B cell (primary cell): ENCODE data around the gene KIF27. TPM values are rescaled to one million over a fixed set of nuclear protein-coding genes. Genes with fewer than 3 reads are reported as not detected.

ENCODE experiments used
- ATAC-seq: fragments of 200-7000 bp; cut with Tn5 transposase; one replicate; pipeline ENCODE4 v1.10.0; 2021; ENCODE audit warnings: low read depth, mild to moderate bottlenecking, moderate number of reproducible peaks, moderate library complexity
- CTCF ChIA-PET: fragments of 350-600 bp; sonication (Branson Sonifier 250); formaldehyde crosslinking; loops from one replicate; lab custom pipeline; 2021; ENCODE audit warnings: antibody characterized with exemption, inconsistent platforms; lab: Charles Lee
- POLR2A ChIA-PET: fragments of 350-600 bp; sonication (Branson Sonifier 250); formaldehyde crosslinking; loops from one replicate; lab custom pipeline; 2021; ENCODE audit warnings: antibody characterized with exemption; lab: Charles Lee
- DNase-seq: peaks from one replicate; pipeline ENCODE4 v3.0.0; 2013
- H2AFZ ChIP-seq: 2 replicates; pipeline ENCODE4 v1.6.1; 2012; ENCODE audit warnings: mild to moderate bottlenecking, low read depth, low read length; ENCODE audit not compliant: insufficient read depth, poor library complexity, severe bottlenecking
- H3K27ac ChIP-seq, 2 donors: 1 replicate in 1 of 2; 2 replicates in 1 of 2; pipeline ENCODE4 v1.5.1; 2012 to 2013; ENCODE audit warnings: low read length in 2 of 2, mild to moderate bottlenecking in 2 of 2, moderate library complexity in 1 of 2
- H3K27me3 ChIP-seq, 4 experiments: fragments of 200-600 bp in 1 of 4; sonication (generic) in 1 of 4; replicated peaks in 1 of 4; 1 replicate in 2 of 4; 2 replicates in 2 of 4; pipeline versions ENCODE4 v1.6.1 to v1.7.0; 2013 to 2016; ENCODE audit warnings: low read length in 3 of 4, mild to moderate bottlenecking in 2 of 4, mixed read lengths in 1 of 4, moderate library complexity in 1 of 4; ENCODE audit not compliant: insufficient read depth in 4 of 4, control insufficient read depth in 3 of 4; ENCODE audit errors: control extremely low read depth in 1 of 4
- H3K36me3 ChIP-seq, 2 experiments: replicated peaks in 1 of 2; 1 replicate in 1 of 2; 2 replicates in 1 of 2; pipeline versions ENCODE4 v1.6.1 to v1.7.1; 2013; ENCODE audit warnings: low read length in 1 of 2; ENCODE audit not compliant: insufficient read depth in 2 of 2, control insufficient read depth in 1 of 2; ENCODE audit errors: control extremely low read depth in 1 of 2, extremely low read depth in 1 of 2
- H3K4me1 ChIP-seq, 2 donors: fragments of 200-600 bp in 1 of 2; sonication (generic) in 1 of 2; 1 replicate in 1 of 2; 2 replicates in 1 of 2; pipeline versions ENCODE4 v1.5.1 to v1.6.1; 2013 to 2017; ENCODE audit warnings: low read length in 2 of 2; ENCODE audit not compliant: control insufficient read depth in 2 of 2, insufficient read depth in 2 of 2
- H3K4me2 ChIP-seq: replicated peaks from 2 replicates; pipeline ENCODE3; 2012; ENCODE audit warnings: mild to moderate bottlenecking, low read depth, low read length; ENCODE audit not compliant: poor library complexity, severe bottlenecking
- H3K4me3 ChIP-seq, 5 experiments: fragments of 200-600 bp in 1 of 5; sonication (generic) in 1 of 5; 1 replicate in 3 of 5; 2 replicates in 2 of 5; pipeline versions ENCODE4 v1.5.1 to v1.7.0; 2011 to 2016; ENCODE audit warnings: low read length in 4 of 5, mild to moderate bottlenecking in 4 of 5, low read depth in 2 of 5, control low read depth in 1 of 5, moderate library complexity in 1 of 5; ENCODE audit not compliant: insufficient read depth in 1 of 5; ENCODE audit errors: control extremely low read depth in 1 of 5, extremely low read depth in 1 of 5
- H3K79me2 ChIP-seq: fragments of 200-600 bp; sonication (generic); one replicate; pipeline ENCODE4 v1.6.0; 2016; ENCODE audit warnings: low read length; ENCODE audit not compliant: control insufficient read depth, insufficient read depth
- H3K9ac ChIP-seq: fragments of 200-600 bp; sonication (generic); 2 replicates; pipeline ENCODE4 v1.6.1; 2017; ENCODE audit warnings: mild to moderate bottlenecking, low read length, moderate library complexity
- H3K9me3 ChIP-seq, 3 donors: one replicate each; pipeline versions ENCODE4 v1.6.1 to v1.7.1; 2013; ENCODE audit warnings: low read length in 2 of 3; ENCODE audit not compliant: control insufficient read depth in 2 of 3, insufficient read depth in 1 of 3; ENCODE audit errors: control extremely low read depth in 1 of 3
- H4K20me1 ChIP-seq: 2 replicates; pipeline ENCODE4 v1.6.0; 2012; ENCODE audit warnings: mild to moderate bottlenecking, low read length; ENCODE audit not compliant: insufficient read depth, control insufficient read depth, poor library complexity, severe bottlenecking
- H3K27ac Mint-ChIP-seq: one replicate; pipeline ENCODE4 v1.8.0; 2021; ENCODE audit warnings: mixed read lengths
- H3K27me3 Mint-ChIP-seq: one replicate; pipeline ENCODE4 v1.8.0; 2021; ENCODE audit warnings: mixed read lengths
- H3K4me1 Mint-ChIP-seq: one replicate; pipeline ENCODE4 v1.8.0; 2021; ENCODE audit warnings: mixed read lengths
- H3K4me3 Mint-ChIP-seq: one replicate; pipeline ENCODE4 v1.8.0; 2021; ENCODE audit warnings: mixed read lengths
- H3K9me3 Mint-ChIP-seq: one replicate; pipeline ENCODE4 v1.8.0; 2022; ENCODE audit warnings: mixed read lengths; ENCODE audit not compliant: insufficient read depth
- CTCF ChIP-seq: fragments of 200-600 bp; IDR thresholded peaks from one replicate; pipeline ENCODE4 v1.8.0; 2022; ENCODE audit warnings: antibody characterized with exemption, mild to moderate bottlenecking
- EZH2 ChIP-seq: IDR thresholded peaks from 2 replicates; pipeline ENCODE4 v1.6.1; 2012; ENCODE audit warnings: borderline replicate concordance, low read depth, mild to moderate bottlenecking, moderate library complexity, low read length; ENCODE audit not compliant: insufficient read depth, poor library complexity, severe bottlenecking
- WGBS: methylation state at CpG from one replicate; pipeline ENCODE4 v1.1.5; 2013; ENCODE audit warnings: missing lambda C conversion rate; ENCODE audit not compliant: insufficient coverage; 5-methylcytosine and 5-hydroxymethylcytosine counted together
- intact Hi-C: fragments of 100-400 bp; cut with micrococcal nuclease; formaldehyde crosslinking; loops from one replicate; pipeline ENCODE4 v1.10.0; 2022
- polyA plus RNA-seq: library from polyadenylated mRNA; depleted of rRNA; stranded (reverse); fragments of >200 nt; gene quantifications from 2 replicates; pipeline ENCODE4 v1.2.3, GENCODE V29; 2012
- total RNA-seq, 2 donors: library from RNA; stranded (reverse); fragments of 120-200 nt in 1 of 2; gene quantifications; 1 replicate in 1 of 2; 2 replicates in 1 of 2; pipeline versions ENCODE4 v1.2.3 to v1.2.4, GENCODE V29; 2013 to 2022

Gene KIF27
- total and polyA plus RNA-seq, 2 donors (not counting 1 experiment from before 2014, with no cell fraction given) = 0.76 to 10.0 TPM

DNA sequence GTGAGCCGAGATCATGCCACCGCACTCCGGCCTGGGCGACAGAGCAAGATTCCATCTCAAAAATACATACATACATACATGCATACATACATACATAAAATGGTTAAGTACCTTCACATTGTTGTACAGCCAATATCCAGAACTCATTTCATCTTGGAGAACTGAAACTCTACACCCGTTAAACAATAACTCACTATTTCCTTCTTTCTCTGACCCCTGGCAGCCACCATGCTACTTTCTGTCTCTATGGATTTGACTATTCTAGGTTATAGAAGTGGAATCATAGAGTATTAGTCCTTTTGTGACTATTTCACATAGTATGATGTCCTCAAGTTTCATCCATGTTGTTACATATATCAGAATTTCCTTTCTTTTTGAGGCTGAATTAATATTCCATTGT lies 9.6 kb upstream of the KIF27 start:
- no peaks in the 10 kb centered on the region for H3K4me1 ChIP-seq
- intact Hi-C loops = no loop called here
- ChIA-PET POLR2A (no interaction called here), CTCF (interaction anchor here (1.0 to 1.4 kb wide), 2 partner anchors 9 to 385 kb away, joined by 4 read pairs; partner anchors contain the start of gene KIF27)
- Mint-ChIP-seq H3K4me3 (no peak overlapping the region), H3K4me1 (no peaks in the 10 kb centered on the region), H3K27ac (no peak overlapping the region), H3K27me3 (peaks cover 4% of the 10 kb centered on the region), H3K9me3 (no peaks in the 10 kb centered on the region)
- H3K27ac ChIP-seq = no peak overlapping the region
- 98% methylated on average over 4 of the region's 5 CpGs for WGBS
- no peaks in the 10 kb centered on the region for H3K27me3 ChIP-seq
- no peak overlapping the region for H3K9ac ChIP-seq
- ATAC-seq = no peak
- no peaks in the 10 kb centered on the region for H3K36me3 ChIP-seq
- no peaks in the 10 kb centered on the region for H3K9me3 ChIP-seq
- no peaks in the 10 kb centered on the region for H4K20me1 ChIP-seq
- no peaks in the 10 kb centered on the region for H3K79me2 ChIP-seq
- H3K4me2 ChIP-seq = no peak overlapping the region
- H3K4me3 ChIP-seq = no peak overlapping the region
- DNase-seq = no peak
- no peak for TF ChIP-seq CTCF
- TF ChIP-seq EZH2 = no peak
- H2AFZ ChIP-seq = no peak overlapping the region

DNA sequence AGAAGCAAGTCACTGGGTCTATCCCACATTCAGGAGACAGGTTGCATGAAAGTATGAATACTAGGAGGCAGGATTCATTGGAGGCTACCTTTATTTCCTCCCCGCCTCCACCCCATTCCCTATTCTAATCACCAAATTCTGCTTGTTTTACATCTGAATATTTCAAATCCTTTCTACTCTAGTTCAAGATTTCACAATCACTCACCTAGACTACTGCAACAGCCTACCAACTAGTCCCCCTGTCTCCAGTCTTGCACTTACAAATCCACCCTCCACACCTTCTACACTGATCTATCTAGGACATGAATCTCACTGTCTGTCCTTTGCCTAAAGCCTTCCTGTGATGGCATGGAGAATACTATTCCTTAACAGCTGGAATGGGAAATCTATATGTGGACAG lies 6.4 kb upstream of the KIF27 start:
- H3K27ac ChIP-seq = no peak overlapping the region
- no peaks in the 10 kb centered on the region for H4K20me1 ChIP-seq
- H3K4me1 Mint-ChIP-seq = no peaks in the 10 kb centered on the region
- H3K4me3 ChIP-seq = no peak overlapping the region
- peaks cover 4% of the 10 kb centered on the region for H3K27me3 Mint-ChIP-seq
- intact Hi-C loops = no loop called here
- 100% methylated on average over 1 of the region's 1 CpG for WGBS
- ChIA-PET POLR2A (no interaction called here), CTCF (interaction anchor here (0.6 kb wide), 1 partner anchor 370 kb away, joined by 3 read pairs; no protein-coding TSS in a partner anchor)
- no peaks in the 10 kb centered on the region for H3K79me2 ChIP-seq
- no peak overlapping the region for H2AFZ ChIP-seq
- no peak overlapping the region for H3K9ac ChIP-seq
- DNase-seq (no peak), ATAC-seq (no peak)
- no peaks in the 10 kb centered on the region for H3K9me3 ChIP-seq
- no peaks in the 10 kb centered on the region for H3K9me3 Mint-ChIP-seq
- no peak overlapping the region for H3K4me3 Mint-ChIP-seq
- H3K4me2 ChIP-seq = no peak overlapping the region
- TF ChIP-seq CTCF (no peak), EZH2 (no peak)
- no peaks in the 10 kb centered on the region for H3K27me3 ChIP-seq
- H3K4me1 ChIP-seq = peaks cover 0 to 1% of the 10 kb centered on the region in 2 donors
- no peak overlapping the region for H3K27ac Mint-ChIP-seq
- H3K36me3 ChIP-seq = no peaks in the 10 kb centered on the region
